HG02571 (cell line): ENCODE results near the gene SMC1A.
"Not testable (repeated sequence)": the region's sequence is repeated elsewhere in the genome, so short reads cannot be mapped to it uniquely, and the experiment has no call there.

Experiments used
- ATAC-seq: cut with Tn5 transposase; IDR thresholded peaks from one replicate; pipeline ENCODE4 v1.9.1; 2021; ENCODE audit warnings: mild to moderate bottlenecking, moderate library complexity; ENCODE audit not compliant: unreplicated experiment

SMC1A gene

GRCh38 chrX:53422861-53423306 lies 430 bp upstream of the SMC1A start, which contains the start of gene RIBC1:
Gene RIBC1, plus strand, starts transcription at chrX:53422873. Its CDS starts 3,404 bp downstream, at chrX:53426277.
- no peak for ATAC-seq

GRCh38 chrX:53421772-53422085 lies 725 bp downstream of the SMC1A start:
- ATAC-seq = peak; percentile 14

- ATAC-seq = no peak
Measured at GRCh38 chrX:53421125-53421524, 1.3 kb downstream of the SMC1A start.

- not testable (repeated sequence) for ATAC-seq
Measured at GRCh38 chrX:53420351-53420750, 2.1 kb downstream of the SMC1A start.

- no peak for ATAC-seq
Measured at GRCh38 chrX:53412446-53412845, 10.0 kb downstream of the SMC1A start.

GRCh38 chrX:53403535-53403934 lies 18.9 kb downstream of the SMC1A start:
- no peak for ATAC-seq

- no peak for ATAC-seq
Measured at GRCh38 chrX:53398216-53398615, 24.2 kb downstream of the SMC1A start.

GRCh38 chrX:53395605-53396298 lies 26.7 kb downstream of the SMC1A start:
- no peak for ATAC-seq

GRCh38 chrX:53383376-53384076 lies 38.9 kb downstream of the SMC1A start:
- no peak for ATAC-seq

- ATAC-seq = no peak
Measured at GRCh38 chrX:53379747-53380146, 42.7 kb downstream of the SMC1A start.

GRCh38 chrX:53379008-53379710 lies 43.3 kb downstream of the SMC1A start:
- no peak for ATAC-seq

- ATAC-seq = no peak
Measured at GRCh38 chrX:53377464-53377863, 45.0 kb downstream of the SMC1A start.

GRCh38 chrX:53376888-53377287 lies 45.6 kb downstream of the SMC1A start:
- no peak for ATAC-seq

GRCh38 chrX:53374923-53375322 lies 47.5 kb downstream of the SMC1A start:
- ATAC-seq = no peak

- ATAC-seq = no peak
Measured at GRCh38 chrX:53374222-53374820, 48.1 kb downstream of the SMC1A start.

GRCh38 chrX:53373307-53373706 lies 49.1 kb downstream of the SMC1A start:
- ATAC-seq = no peak

GRCh38 chrX:53366454-53366853 lies 56.0 kb downstream of the SMC1A start:
- ATAC-seq = not testable (repeated sequence)

GRCh38 chrX:53362449-53362848 lies 60.0 kb downstream of the SMC1A start:
- no peak for ATAC-seq

- no peak for ATAC-seq
Measured at GRCh38 chrX:53357799-53358530, 64.5 kb downstream of the SMC1A start.

GRCh38 chrX:53356186-53356585 lies 66.3 kb downstream of the SMC1A start:
- ATAC-seq = no peak

- no peak for ATAC-seq
Measured at GRCh38 chrX:53354669-53355068, 67.8 kb downstream of the SMC1A start.
